GM19240 (cell line): ENCODE data around the gene RHEBL1.
A peak's percentile ranks its signal among the peaks of the same experiment; 100 is the strongest.

ENCODE experiments used
- DNase-seq: peaks from one replicate; pipeline ENCODE4 v3.0.0; 2011; ENCODE audit warnings: low spot score; ENCODE audit not compliant: insufficient read length

The RHEBL1 gene

GRCh38 chr12:49069507-49070346 is at the start of gene RHEBL1:
Gene RHEBL1 (minus strand): TSS chr12:49069979. CDS start chr12:49069785, 194 bp downstream.
- DNase-seq = peak; percentile 93

- no peak for DNase-seq
Measured at GRCh38 chr12:49111206-49111605, 41.4 kb upstream of the RHEBL1 start.

GRCh38 chr12:49110464-49111155 is 40.8 kb upstream of the RHEBL1 start, which contains the start of gene LMBR1L:
Gene LMBR1L (minus strand): TSS chr12:49110847. CDS start chr12:49110555, 292 bp downstream.
- DNase-seq = peak; percentile 97

GRCh38 chr12:49109641-49110463 is 40.1 kb upstream of the RHEBL1 start:
- no peak for DNase-seq

GRCh38 chr12:49108958-49109404 is 39.2 kb upstream of the RHEBL1 start:
- no peak for DNase-seq

GRCh38 chr12:49105504-49106084 is 35.8 kb upstream of the RHEBL1 start:
- no peak for DNase-seq

GRCh38 chr12:49104822-49105221 is 35.0 kb upstream of the RHEBL1 start:
- DNase-seq = no peak

GRCh38 chr12:49100380-49100779 is 30.6 kb upstream of the RHEBL1 start:
- DNase-seq = no peak

- no peak for DNase-seq
Measured at GRCh38 chr12:49098703-49099102, 28.9 kb upstream of the RHEBL1 start.

- peak; percentile 68 for DNase-seq
Measured at GRCh38 chr12:49098035-49098451, 28.3 kb upstream of the RHEBL1 start.

GRCh38 chr12:49097381-49097780 is 27.6 kb upstream of the RHEBL1 start:
- no peak for DNase-seq

- DNase-seq = no peak
Measured at GRCh38 chr12:49094975-49095365, 25.2 kb upstream of the RHEBL1 start.

- DNase-seq = no peak
Measured at GRCh38 chr12:49094160-49094974, 24.6 kb upstream of the RHEBL1 start, which contains the start of gene DHH. Gene DHH (minus strand): TSS chr12:49094801. CDS start chr12:49094512, 289 bp downstream.

GRCh38 chr12:49093792-49094159 is 24.0 kb upstream of the RHEBL1 start:
- DNase-seq = no peak

- no peak for DNase-seq
Measured at GRCh38 chr12:49092816-49093406, 23.1 kb upstream of the RHEBL1 start.

- peak; percentile 68 for DNase-seq
Measured at GRCh38 chr12:49092086-49092815, 22.5 kb upstream of the RHEBL1 start.

GRCh38 chr12:49091836-49092085 is 22.0 kb upstream of the RHEBL1 start:
- no peak for DNase-seq

- DNase-seq = no peak
Measured at GRCh38 chr12:49091056-49091835, 21.5 kb upstream of the RHEBL1 start.
